ENCODE results near the gene CHTOP. TPM values are rescaled to one million over a fixed set of nuclear protein-coding genes. Genes with fewer than 3 reads are reported as not detected.

The CHTOP gene
- total RNA-seq, 2 experiments from 2014 or later: 88.2 to 91.3 TPM

GRCh38 chr1:153627715-153628626 lies 5.9 kb upstream of the CHTOP start, which contains the start of gene S100A1:
Gene S100A1 (plus strand): TSS chr1:153628434. CDS start chr1:153630522, 2,088 bp downstream.
- CTCF ChIA-PET: interaction anchor here (0.6 to 2.4 kb wide), 6 partner anchors 12 to 403 kb away, joined by 3 to 6 read pairs (median 3); no protein-coding TSS in a partner anchor
- H3K9me3 Mint-ChIP-seq: no peaks in the 10 kb centered on the region
- no peaks in the 10 kb centered on the region for H3K36me3 Mint-ChIP-seq (ENCODE audit: low read depth)
- H3K27me3 Mint-ChIP-seq (ENCODE audit: low read depth): peaks cover 10% of the 10 kb centered on the region
- intact Hi-C loops (cut with micrococcal nuclease): no loop called here
- no peak within 1 kb of the TSS for H3K27ac Mint-ChIP-seq
- no peak within 1 kb of the TSS for H3K4me3 Mint-ChIP-seq
- DNase-seq: no peak
- H3K4me1 Mint-ChIP-seq (ENCODE audit: low read depth): peaks cover 17% of the 10 kb centered on the region

GRCh38 chr1:153628638-153629342 lies 5.1 kb upstream of the CHTOP start:
- no peak for DNase-seq

GRCh38 chr1:153629343-153629665 lies 4.6 kb upstream of the CHTOP start:
- Mint-ChIP-seq H3K27me3 (ENCODE audit: low read depth) (peaks cover 10% of the 10 kb centered on the region), H3K27ac (no peak overlapping the region), H3K4me3 (no peak overlapping the region), H3K36me3 (ENCODE audit: low read depth) (peaks cover 4% of the 10 kb centered on the region), H3K9me3 (no peaks in the 10 kb centered on the region), H3K4me1 (ENCODE audit: low read depth) (peaks cover 25% of the 10 kb centered on the region)
- DNase-seq: no peak
- intact Hi-C loops (cut with micrococcal nuclease): no loop called here
- CTCF ChIA-PET: interaction anchor here (2.4 kb wide), 1 partner anchor 118 kb away, joined by 6 read pairs; no protein-coding TSS in a partner anchor

More at GRCh38 chr1:153628638-153629342, 5.1 kb upstream of the CHTOP start:
- CTCF ChIA-PET: interaction anchor here (2.4 kb wide), 1 partner anchor 118 kb away, joined by 6 read pairs; no protein-coding TSS in a partner anchor
- Mint-ChIP-seq H3K9me3 (no peaks in the 10 kb centered on the region), H3K27ac (no peak overlapping the region), H3K4me1 (ENCODE audit: low read depth) (peaks cover 24% of the 10 kb centered on the region), H3K36me3 (ENCODE audit: low read depth) (no peaks in the 10 kb centered on the region), H3K4me3 (no peak overlapping the region), H3K27me3 (ENCODE audit: low read depth) (peaks cover 10% of the 10 kb centered on the region)
- intact Hi-C loops (cut with micrococcal nuclease): no loop called here

GRCh38 chr1:153629971-153630370 lies 3.9 kb upstream of the CHTOP start:
- H3K27ac Mint-ChIP-seq: no peak overlapping the region
- H3K36me3 Mint-ChIP-seq (ENCODE audit: low read depth): peaks cover 9% of the 10 kb centered on the region
- intact Hi-C loops (cut with micrococcal nuclease): no loop called here
- no peak for DNase-seq
- H3K27me3 Mint-ChIP-seq (ENCODE audit: low read depth): peaks cover 10% of the 10 kb centered on the region
- H3K9me3 Mint-ChIP-seq: no peaks in the 10 kb centered on the region
- CTCF ChIA-PET: interaction anchor here (0.9 kb wide), 1 partner anchor 97 kb away, joined by 3 read pairs; no protein-coding TSS in a partner anchor
- no peak overlapping the region for H3K4me3 Mint-ChIP-seq
- peaks cover 27% of the 10 kb centered on the region for H3K4me1 Mint-ChIP-seq (ENCODE audit: low read depth)

GRCh38 chr1:153630384-153630783 lies 3.5 kb upstream of the CHTOP start:
- H3K36me3 Mint-ChIP-seq (ENCODE audit: low read depth): peaks cover 10% of the 10 kb centered on the region
- H3K9me3 Mint-ChIP-seq: no peaks in the 10 kb centered on the region
- H3K4me3 Mint-ChIP-seq: no peak overlapping the region
- intact Hi-C loops (cut with micrococcal nuclease): no loop called here
- peaks cover 28% of the 10 kb centered on the region for H3K4me1 Mint-ChIP-seq (ENCODE audit: low read depth)
- CTCF ChIA-PET: interaction anchor here (0.9 kb wide), 1 partner anchor 97 kb away, joined by 3 read pairs; no protein-coding TSS in a partner anchor
- no peak for DNase-seq
- no peak overlapping the region for H3K27ac Mint-ChIP-seq
- H3K27me3 Mint-ChIP-seq (ENCODE audit: low read depth): peaks cover 10% of the 10 kb centered on the region

GRCh38 chr1:153631047-153632022 lies 2.5 kb upstream of the CHTOP start:
- peaks cover 34% of the 10 kb centered on the region for H3K4me1 Mint-ChIP-seq (ENCODE audit: low read depth)
- H3K27me3 Mint-ChIP-seq (ENCODE audit: low read depth): peaks cover 5% of the 10 kb centered on the region
- intact Hi-C loops (cut with micrococcal nuclease): no loop called here
- peak overlapping the region; percentile 24 for H3K27ac Mint-ChIP-seq
- DNase-seq: no peak
- CTCF ChIA-PET: interaction anchor here (0.5 to 1.5 kb wide), 3 partner anchors 14 to 1704 kb away, joined by 3 read pairs; no protein-coding TSS in a partner anchor
- H3K9me3 Mint-ChIP-seq: no peaks in the 10 kb centered on the region
- H3K4me3 Mint-ChIP-seq: no peak overlapping the region
- H3K36me3 Mint-ChIP-seq (ENCODE audit: low read depth): peaks cover 18% of the 10 kb centered on the region

- H3K27me3 Mint-ChIP-seq (ENCODE audit: low read depth): no peaks in the 10 kb centered on the region
- intact Hi-C loops (cut with micrococcal nuclease): loop anchor here (1.0 kb wide), 1 partner anchor 290 kb away; no protein-coding TSS in a partner anchor
Observed at GRCh38 chr1:153633161-153633753, 609 bp upstream of the CHTOP start.

GRCh38 chr1:153635872-153636271 lies 2.0 kb downstream of the CHTOP start:
- H3K27me3 Mint-ChIP-seq (ENCODE audit: low read depth): no peaks in the 10 kb centered on the region
- CTCF ChIA-PET: interaction anchor here (3.1 kb wide), 1 partner anchor 103 kb away, joined by 12 read pairs; no protein-coding TSS in a partner anchor
- H3K4me3 Mint-ChIP-seq: peak overlapping the region; percentile 90
- H3K4me1 Mint-ChIP-seq (ENCODE audit: low read depth): peaks cover 46% of the 10 kb centered on the region
- peaks cover 44% of the 10 kb centered on the region for H3K36me3 Mint-ChIP-seq (ENCODE audit: low read depth)
- DNase-seq: no peak
- H3K9me3 Mint-ChIP-seq: no peaks in the 10 kb centered on the region
- intact Hi-C loops (cut with micrococcal nuclease): loop anchor here (2.0 kb wide), 1 partner anchor 125 kb away; no protein-coding TSS in a partner anchor
- H3K27ac Mint-ChIP-seq: peak overlapping the region; percentile 75

More at GRCh38 chr1:153633161-153633753, 609 bp upstream of the CHTOP start:
- DNase-seq: no peak
- H3K4me3 Mint-ChIP-seq: peak overlapping the region; percentile 90
- CTCF ChIA-PET: interaction anchor here (1.8 to 3.1 kb wide), 3 partner anchors 61 to 123 kb away, joined by 6 to 12 read pairs (median 12); no protein-coding TSS in a partner anchor
- peak overlapping the region; percentile 100 for H3K27ac Mint-ChIP-seq
- H3K9me3 Mint-ChIP-seq: no peaks in the 10 kb centered on the region
- H3K36me3 Mint-ChIP-seq (ENCODE audit: low read depth): peaks cover 35% of the 10 kb centered on the region
- H3K4me1 Mint-ChIP-seq (ENCODE audit: low read depth): peaks cover 45% of the 10 kb centered on the region

- intact Hi-C loops (cut with micrococcal nuclease): no loop called here
- peak overlapping the region; percentile 90 for H3K4me3 Mint-ChIP-seq
- peaks cover 48% of the 10 kb centered on the region for H3K4me1 Mint-ChIP-seq (ENCODE audit: low read depth)
- CTCF ChIA-PET: no interaction called here
- DNase-seq: no peak
- peaks cover 47% of the 10 kb centered on the region for H3K36me3 Mint-ChIP-seq (ENCODE audit: low read depth)
- H3K27ac Mint-ChIP-seq: no peak overlapping the region
- no peaks in the 10 kb centered on the region for H3K9me3 Mint-ChIP-seq
- no peaks in the 10 kb centered on the region for H3K27me3 Mint-ChIP-seq (ENCODE audit: low read depth)
Observed at GRCh38 chr1:153636312-153636711, 2.4 kb downstream of the CHTOP start.

- H3K4me3 Mint-ChIP-seq: no peak overlapping the region
- CTCF ChIA-PET: interaction anchor here (1.2 to 1.3 kb wide), 2 partner anchors 65 to 106 kb away, joined by 3 to 4 read pairs; no protein-coding TSS in a partner anchor
- H3K36me3 Mint-ChIP-seq (ENCODE audit: low read depth): peaks cover 61% of the 10 kb centered on the region
- no peak for DNase-seq
- H3K9me3 Mint-ChIP-seq: no peaks in the 10 kb centered on the region
- no peaks in the 10 kb centered on the region for H3K27me3 Mint-ChIP-seq (ENCODE audit: low read depth)
- H3K4me1 Mint-ChIP-seq (ENCODE audit: low read depth): peaks cover 46% of the 10 kb centered on the region
- H3K27ac Mint-ChIP-seq: no peak overlapping the region
- intact Hi-C loops (cut with micrococcal nuclease): no loop called here
Observed at GRCh38 chr1:153638261-153638660, 4.4 kb downstream of the CHTOP start.

- H3K4me3 Mint-ChIP-seq: no peak overlapping the region
- no peaks in the 10 kb centered on the region for H3K27me3 Mint-ChIP-seq (ENCODE audit: low read depth)
- peaks cover 51% of the 10 kb centered on the region for H3K4me1 Mint-ChIP-seq (ENCODE audit: low read depth)
- H3K9me3 Mint-ChIP-seq: no peaks in the 10 kb centered on the region
- no peak overlapping the region for H3K27ac Mint-ChIP-seq
- peaks cover 68% of the 10 kb centered on the region for H3K36me3 Mint-ChIP-seq (ENCODE audit: low read depth)
- CTCF ChIA-PET: no interaction called here
- no peak for DNase-seq
- intact Hi-C loops (cut with micrococcal nuclease): no loop called here
Observed at GRCh38 chr1:153639280-153639679, 5.4 kb downstream of the CHTOP start.

All from activated naive CD4-positive, alpha-beta T cell treated with anti-CD3 and anti-CD28 coated beads for 36 hours (primary cell).